HG03064 (cell line): ENCODE results near the gene PPIL1.
"Not testable (repeated sequence)": the region's sequence is repeated elsewhere in the genome, so short reads cannot be mapped to it uniquely, and the experiment has no call there.

Experiments used
- ATAC-seq: cut with Tn5 transposase; IDR thresholded peaks from one replicate; pipeline ENCODE4 v1.9.1; 2021; ENCODE audit warnings: low read depth; ENCODE audit not compliant: unreplicated experiment

PPIL1 gene

GRCh38 chr6:36818756-36819155 lies 55.8 kb downstream of the PPIL1 start:
- no peak for ATAC-seq

- ATAC-seq: no peak
These were observed 56.8 kb downstream of the PPIL1 start for GRCh38 chr6:36817847-36818246.

- ATAC-seq: no peak
These were observed 57.3 kb downstream of the PPIL1 start for GRCh38 chr6:36817176-36817817.

- no peak for ATAC-seq
These were observed 58.5 kb downstream of the PPIL1 start for GRCh38 chr6:36815962-36816735.

GRCh38 chr6:36814249-36814648 lies 60.4 kb downstream of the PPIL1 start:
- no peak for ATAC-seq

GRCh38 chr6:36813526-36813925 lies 61.1 kb downstream of the PPIL1 start:
- ATAC-seq: no peak

GRCh38 chr6:36813047-36813446 lies 61.6 kb downstream of the PPIL1 start:
- not testable (repeated sequence) for ATAC-seq

- no peak for ATAC-seq
These were observed 64.4 kb downstream of the PPIL1 start for GRCh38 chr6:36809941-36810803.

- no peak for ATAC-seq
These were observed 65.4 kb downstream of the PPIL1 start for GRCh38 chr6:36809156-36809555.

GRCh38 chr6:36808634-36809033 lies 66.0 kb downstream of the PPIL1 start:
- ATAC-seq: no peak

- no peak for ATAC-seq
These were observed 66.9 kb downstream of the PPIL1 start for GRCh38 chr6:36807750-36808149.

- no peak for ATAC-seq
These were observed 67.5 kb downstream of the PPIL1 start for GRCh38 chr6:36807143-36807542.

- ATAC-seq: no peak
These were observed 68.7 kb downstream of the PPIL1 start for GRCh38 chr6:36805917-36806316.

GRCh38 chr6:36805096-36805797 lies 69.4 kb downstream of the PPIL1 start:
- no peak for ATAC-seq
